K562 (cell line): Measurements from ENCODE around the gene KLF13. TPM values are rescaled to one million over a fixed set of nuclear protein-coding genes. Genes with fewer than 3 reads are reported as not detected.

Source experiments
- ATAC-seq: fragments of 200-7000 bp; cut with Tn5 transposase; 3 replicates; pipeline ENCODE4 v1.9.1; 2020; ENCODE audit warnings: moderate library complexity
- BruUV-seq: library from RNA; stranded (reverse); fragments of 400-500 nt; replicated peaks from 2 replicates; lab custom pipeline; 2021; lab: Mats Ljungman, UMichigan
- CTCF ChIA-PET: fragments of 300-600 bp; formaldehyde crosslinking; extraction: SDS; loops from one replicate; lab custom pipeline; 2021; ENCODE audit warnings: low intra/inter-chr PET ratio; lab: Yijun Ruan, JAX
- POLR2A ChIA-PET: fragments of 300-600, 350-650 bp; sonication (Branson Sonifier 250); formaldehyde crosslinking; extraction: SDS; loops from one replicate; lab custom pipeline; 2021; ENCODE audit warnings: antibody characterized with exemption, inconsistent platforms; lab: Yijun Ruan, JAX
- DNase-seq, 4 experiments: peaks; one replicate each; pipeline versions ENCODE4 v3.0.0 to v3.0.0-alpha.2; 2011 to 2018; ENCODE audit warnings: low spot score in 3 of 4, mixed read lengths in 3 of 4; ENCODE audit errors: extremely low read depth in 1 of 4
- FAIRE-seq: peaks from 2 replicates; lab custom pipeline; 2011; peaks lifted over from hg19 to GRCh38; lab: Jason Lieb, UNC
- H2AFZ ChIP-seq: 2 replicates; pipeline ENCODE4 v1.6.0; 2011; ENCODE audit warnings: low read depth, low read length, control low read depth, inconsistent platforms
- H3K27ac ChIP-seq: fragments of 200-600 bp; 3 replicates; pipeline ENCODE4 v1.8.0; 2011; ENCODE audit warnings: low read depth, mild to moderate bottlenecking, control low read depth, inconsistent platforms, low read length, moderate library complexity, mixed read lengths; ENCODE audit errors: extremely low read depth
- H3K27me3 ChIP-seq, 2 experiments: fragments of 300-600 bp in 1 of 2; 2 replicates in 1 of 2; 3 replicates in 1 of 2; pipeline versions ENCODE4 v1.6.0 to v1.8.0; 2011; ENCODE audit warnings: inconsistent platforms in 2 of 2, low read length in 2 of 2, mild to moderate bottlenecking in 1 of 2, mixed read lengths in 1 of 2, moderate library complexity in 1 of 2; ENCODE audit not compliant: control insufficient read depth in 2 of 2, insufficient read depth in 2 of 2
- H3K36me3 ChIP-seq: fragments of 300-600 bp; 3 replicates; pipeline ENCODE4 v1.8.0; 2011; ENCODE audit warnings: mild to moderate bottlenecking, low read length, inconsistent platforms; ENCODE audit not compliant: control insufficient read depth, insufficient read depth
- H3K4me1 ChIP-seq, 2 experiments: fragments of 200-600 bp in 1 of 2; replicated peaks in 1 of 2; 2 replicates in 1 of 2; 3 replicates in 1 of 2; pipeline versions ENCODE4 v1.5.1 to v1.8.0; 2011; ENCODE audit warnings: inconsistent platforms in 2 of 2, low read length in 2 of 2, mild to moderate bottlenecking in 1 of 2, mixed read lengths in 1 of 2, moderate library complexity in 1 of 2; ENCODE audit not compliant: control insufficient read depth in 2 of 2, insufficient read depth in 2 of 2
- H3K4me2 ChIP-seq: 2 replicates; pipeline ENCODE4 v1.6.1; 2011; ENCODE audit warnings: low read length, control low read depth, inconsistent platforms, mixed read lengths; ENCODE audit not compliant: insufficient read depth
- H3K4me3 ChIP-seq: fragments of 200-600 bp; sonication (generic), shearing (Covaris generic); 2 replicates; pipeline ENCODE4 v1.5.1; 2016; ENCODE audit warnings: control low read depth, inconsistent platforms
- H3K79me2 ChIP-seq: fragments of 200-600 bp; 3 replicates; pipeline ENCODE4 v1.8.0; 2011; ENCODE audit warnings: low read length, inconsistent platforms; ENCODE audit not compliant: control insufficient read depth, insufficient read depth
- H3K9ac ChIP-seq, 2 experiments: 2 replicates each; pipeline versions ENCODE4 v1.6.0 to v1.6.1; 2011; ENCODE audit warnings: low read depth in 2 of 2, low read length in 2 of 2, control low read depth in 1 of 2, inconsistent platforms in 1 of 2, mild to moderate bottlenecking in 1 of 2, mixed read lengths in 1 of 2; ENCODE audit not compliant: insufficient read depth in 1 of 2
- H3K9me1 ChIP-seq: one replicate; pipeline ENCODE4 v1.6.0; 2011; ENCODE audit warnings: inconsistent platforms, mild to moderate bottlenecking, low read length, moderate library complexity; ENCODE audit not compliant: control insufficient read depth, insufficient read depth
- H3K9me3 ChIP-seq: replicated peaks from 2 replicates; pipeline ENCODE4 v1.5.1; 2011; ENCODE audit warnings: low read depth, low read length, inconsistent platforms; ENCODE audit not compliant: control insufficient read depth, insufficient read depth
- H4K20me1 ChIP-seq: replicated peaks from 2 replicates; pipeline ENCODE4 v1.6.1; 2011; ENCODE audit warnings: low read length, inconsistent platforms, mixed read lengths; ENCODE audit not compliant: control insufficient read depth, insufficient read depth
- BCOR ChIP-seq: fragments of 450-650 bp; IDR thresholded peaks from 2 replicates; pipeline ENCODE4 v1.6.1; 2016
- EP300 ChIP-seq: IDR thresholded peaks from 2 replicates; pipeline ENCODE4 v1.6.1; 2012; ENCODE audit warnings: low read length, improper control_type of control experiment
- NFIX ChIP-seq: fragments of 250-450 bp; sonication (Bioruptor Pico); IDR thresholded peaks from 2 replicates; pipeline ENCODE4 v1.4.0; 2020; ENCODE audit warnings: low read depth, mild to moderate bottlenecking, moderate library complexity
- RAD51 ChIP-seq: fragments of 450-650 bp; IDR thresholded peaks from 2 replicates; pipeline ENCODE4 v1.7.1; 2016; ENCODE audit warnings: low read depth, mild to moderate bottlenecking, borderline replicate concordance
- TRIM24 ChIP-seq, 2 experiments: fragments of 450-650 bp; IDR thresholded peaks; 2 replicates each; pipeline ENCODE4 v1.6.1; 2016
- WGBS: fragments of 100-300 bp; shearing (Covaris generic); methylation state at CpG from one replicate; pipeline ENCODE4 v1.1.6; 2016; ENCODE audit warnings: low coverage, mixed read lengths; ENCODE audit not compliant: insufficient coverage; ENCODE audit errors: missing lambda C conversion rate; 5-methylcytosine and 5-hydroxymethylcytosine counted together
- in situ Hi-C: fragments of 300-500 bp; cut with MboI; formaldehyde crosslinking; loops from 4 replicates; pipeline ENCODE4 v1.15.0; 2018; ENCODE audit warnings: inconsistent platforms, mixed read lengths
- intact Hi-C: fragments of 100-400 bp; cut with micrococcal nuclease; formaldehyde crosslinking; loops from 2 replicates; pipeline ENCODE4 v1.14.2; 2022
- polyA plus RNA-seq, 8 experiments: library from polyadenylated mRNA; depleted of rRNA in 4 of 8; stranded (reverse) in 5 of 8; unstranded in 3 of 8; fragments of >200 nt; fragmentation: Nextera tagmentation in 2 of 8; fragmentation: Illumina TruSeq in 1 of 8; extraction: Ambion mirVana in 2 of 8; extraction: Trizol in 1 of 8; gene quantifications; 2 replicates each; pipeline versions ENCODE4 v1.2.1 to v1.2.3, GENCODE V29; 2011 to 2014; ENCODE audit warnings: inconsistent platforms in 1 of 8, missing spikeins in 1 of 8
- total RNA-seq, 7 experiments: library from RNA; depleted of rRNA in 6 of 7; stranded (reverse); fragments of >200 nt in 6 of 7; fragmentation: Illumina TruSeq in 2 of 7; extraction: Trizol in 2 of 7; gene quantifications; 2 replicates each; pipeline versions ENCODE4 v1.2.1 to v1.2.3, GENCODE V29; 2011 to 2021; ENCODE audit warnings: low replicate concordance in 1 of 7
- TF ChIP-seq, protein P1 (sequence below): sonication (generic); formaldehyde crosslinking; IDR thresholded peaks from 2 replicates; pipeline ENCODE4 v1.8.1; 2022; ENCODE audit warnings: missing genetic modification reagents
- TF ChIP-seq, protein P2 (sequence below): fragments of 450-650 bp; IDR thresholded peaks from 2 replicates; pipeline ENCODE4 v1.6.1; 2018; ENCODE audit warnings: mild to moderate bottlenecking, low read depth; ENCODE audit not compliant: partially characterized antibody

Gene KLF13
- total and polyA plus RNA-seq, 9 of the 15 experiments (the other 6 are each of a cell fraction or from before 2014, with no cell fraction given): 1.8 to 10.5 (median 4.8) TPM

GRCh38 chr15:31344823-31345605 lies 18.4 kb downstream of the KLF13 start (continued):
- TF ChIP-seq, protein P1, sequence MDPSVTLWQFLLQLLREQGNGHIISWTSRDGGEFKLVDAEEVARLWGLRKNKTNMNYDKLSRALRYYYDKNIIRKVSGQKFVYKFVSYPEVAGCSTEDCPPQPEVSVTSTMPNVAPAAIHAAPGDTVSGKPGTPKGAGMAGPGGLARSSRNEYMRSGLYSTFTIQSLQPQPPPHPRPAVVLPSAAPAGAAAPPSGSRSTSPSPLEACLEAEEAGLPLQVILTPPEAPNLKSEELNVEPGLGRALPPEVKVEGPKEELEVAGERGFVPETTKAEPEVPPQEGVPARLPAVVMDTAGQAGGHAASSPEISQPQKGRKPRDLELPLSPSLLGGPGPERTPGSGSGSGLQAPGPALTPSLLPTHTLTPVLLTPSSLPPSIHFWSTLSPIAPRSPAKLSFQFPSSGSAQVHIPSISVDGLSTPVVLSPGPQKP (CRISPR knock-in tag): no peak
- TF ChIP-seq RAD51 (no peak), NFIX (CRISPR knock-in tag) (no peak), EP300 (no peak)

- Histone ChIP-seq H4K20me1 (peaks cover 54% of the 10 kb centered on the region), H3K27me3 (peaks cover 0 to 21% of the 10 kb centered on the region in 2 experiments; a peak in 3 of 5 replicates), H3K36me3 (no peaks in the 10 kb centered on the region), H3K27ac (no peak overlapping the region), H3K4me3 (no peak overlapping the region), H3K79me2 (no peaks in the 10 kb centered on the region; the same call in 2 of the 3 replicates), H3K4me1 (peaks cover 0 to 35% of the 10 kb centered on the region in 2 experiments; a peak in 3 of 5 replicates), H2AFZ (no peak overlapping the region), H3K9me3 (no peaks in the 10 kb centered on the region), H3K4me2 (no peak overlapping the region), H3K9ac (peak overlapping the region in 1 of 2 experiments; percentile 17; a peak in 1 of 4 replicates), H3K9me1 (no peaks in the 10 kb centered on the region)
- no peak for ATAC-seq
- in situ Hi-C loops (no loop called here), intact Hi-C loops (no loop called here)
- FAIRE-seq: no peak
- ChIA-PET CTCF (no interaction called here), POLR2A (no interaction called here)
- no TSS peak for BruUV-seq
- DNase-seq: no peak
- WGBS: 30% methylated on average over 19 of the region's 19 CpGs
- TF ChIP-seq, protein P2, sequence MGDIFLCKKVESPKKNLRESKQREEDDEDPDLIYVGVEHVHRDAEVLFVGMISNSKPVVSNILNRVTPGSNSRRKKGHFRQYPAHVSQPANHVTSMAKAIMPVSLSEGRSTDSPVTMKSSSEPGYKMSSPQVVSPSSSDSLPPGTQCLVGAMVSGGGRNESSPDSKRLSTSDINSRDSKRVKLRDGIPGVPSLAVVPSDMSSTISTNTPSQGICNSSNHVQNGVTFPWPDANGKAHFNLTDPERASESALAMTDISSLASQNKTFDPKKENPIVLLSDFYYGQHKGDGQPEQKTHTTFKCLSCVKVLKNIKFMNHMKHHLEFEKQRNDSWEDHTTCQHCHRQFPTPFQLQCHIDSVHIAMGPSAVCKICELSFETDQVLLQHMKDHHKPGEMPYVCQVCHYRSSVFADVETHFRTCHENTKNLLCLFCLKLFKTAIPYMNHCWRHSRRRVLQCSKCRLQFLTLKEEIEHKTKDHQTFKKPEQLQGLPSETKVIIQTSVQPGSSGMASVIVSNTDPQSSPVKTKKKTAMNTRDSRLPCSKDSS: no peak
- no peak for TF ChIP-seq TRIM24 (IDR thresholded peaks at IDR 0.05)
- no peak for TF ChIP-seq BCOR
Measured at GRCh38 chr15:31345606-31346366, 19.2 kb downstream of the KLF13 start.
